NCI-H146 treated with DMSO at 0.1 percent for 48 hours (cell line): ENCODE results near the gene CERS2.

Experiments
- DNase-seq: peaks from one replicate; lab custom pipeline; 2025; ENCODE audit not compliant: unreplicated experiment; lab: John Stamatoyannopoulos, UW

CERS2 gene, protein sequence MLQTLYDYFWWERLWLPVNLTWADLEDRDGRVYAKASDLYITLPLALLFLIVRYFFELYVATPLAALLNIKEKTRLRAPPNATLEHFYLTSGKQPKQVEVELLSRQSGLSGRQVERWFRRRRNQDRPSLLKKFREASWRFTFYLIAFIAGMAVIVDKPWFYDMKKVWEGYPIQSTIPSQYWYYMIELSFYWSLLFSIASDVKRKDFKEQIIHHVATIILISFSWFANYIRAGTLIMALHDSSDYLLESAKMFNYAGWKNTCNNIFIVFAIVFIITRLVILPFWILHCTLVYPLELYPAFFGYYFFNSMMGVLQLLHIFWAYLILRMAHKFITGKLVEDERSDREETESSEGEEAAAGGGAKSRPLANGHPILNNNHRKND

DNA sequence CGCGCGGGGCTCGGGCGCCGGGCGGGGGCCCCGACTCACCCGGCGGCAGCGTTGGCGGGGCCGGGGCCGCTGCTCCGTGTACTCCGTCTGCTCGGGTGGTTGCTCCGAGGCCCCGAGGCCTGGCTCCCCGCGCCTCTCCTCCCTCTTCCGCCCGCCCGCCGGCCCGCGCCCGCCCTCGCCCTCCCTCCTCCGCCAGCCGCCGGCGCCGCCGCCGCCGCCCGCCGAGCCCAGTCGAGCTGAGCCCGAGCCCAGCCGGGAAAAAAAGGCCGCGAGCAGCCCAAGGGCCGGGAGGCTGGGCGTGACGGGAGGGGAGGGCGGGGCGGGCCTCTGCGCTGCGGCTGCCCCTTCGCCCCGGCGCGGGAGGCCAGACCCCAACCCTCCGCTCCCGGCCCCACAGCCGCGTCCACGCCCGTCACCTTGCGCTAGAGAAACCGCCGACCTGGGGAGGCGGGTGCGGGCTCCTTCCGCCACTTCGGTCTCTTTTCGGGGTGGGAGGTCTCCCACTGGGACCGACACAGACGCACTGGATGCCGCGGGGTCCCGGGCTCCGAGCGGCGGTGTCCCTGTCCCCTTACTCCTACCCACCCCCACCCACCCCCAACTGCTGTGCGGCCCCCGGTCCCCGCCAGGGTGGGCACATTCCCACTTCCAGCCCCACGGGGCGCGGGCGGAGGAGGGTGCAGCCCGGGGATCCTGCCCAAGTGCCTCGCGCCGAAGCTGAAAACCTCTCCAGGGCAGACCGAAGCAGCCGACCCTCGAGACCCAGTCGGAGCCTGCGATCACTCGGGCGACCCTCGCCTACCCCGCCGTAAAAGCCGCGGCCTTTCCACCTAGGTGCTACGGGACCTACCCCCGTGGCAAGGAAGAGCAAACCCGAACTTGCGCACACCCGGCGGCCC is at the start of gene CERS2:
TSS of gene CERS2 (minus strand) at position 256 of the 899 bp plus-strand sequence. CDS start 5,745 bp downstream, outside the sequence.
- DNase-seq, result peak; percentile 27

DNA sequence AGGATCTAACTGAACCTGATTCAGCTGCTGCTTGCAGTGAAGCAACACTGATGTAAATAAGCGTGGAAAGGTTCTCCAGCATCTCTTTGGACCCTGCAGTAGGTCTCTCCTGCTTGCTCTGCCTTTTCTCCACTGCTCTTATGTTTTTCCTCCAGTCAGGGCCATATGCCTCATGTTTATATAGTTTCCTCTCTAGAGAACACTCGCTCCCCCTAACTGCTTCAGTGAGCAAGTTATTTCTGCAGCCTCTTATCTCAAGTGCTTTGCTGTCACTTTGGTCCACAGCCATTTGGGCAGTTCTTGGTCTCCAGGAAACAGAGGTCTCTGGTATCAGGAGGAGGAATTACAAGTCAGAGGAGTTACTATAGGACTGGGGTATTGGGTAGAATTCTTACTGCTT is 38.9 kb upstream of the CERS2 start:
- no peak for DNase-seq

DNA sequence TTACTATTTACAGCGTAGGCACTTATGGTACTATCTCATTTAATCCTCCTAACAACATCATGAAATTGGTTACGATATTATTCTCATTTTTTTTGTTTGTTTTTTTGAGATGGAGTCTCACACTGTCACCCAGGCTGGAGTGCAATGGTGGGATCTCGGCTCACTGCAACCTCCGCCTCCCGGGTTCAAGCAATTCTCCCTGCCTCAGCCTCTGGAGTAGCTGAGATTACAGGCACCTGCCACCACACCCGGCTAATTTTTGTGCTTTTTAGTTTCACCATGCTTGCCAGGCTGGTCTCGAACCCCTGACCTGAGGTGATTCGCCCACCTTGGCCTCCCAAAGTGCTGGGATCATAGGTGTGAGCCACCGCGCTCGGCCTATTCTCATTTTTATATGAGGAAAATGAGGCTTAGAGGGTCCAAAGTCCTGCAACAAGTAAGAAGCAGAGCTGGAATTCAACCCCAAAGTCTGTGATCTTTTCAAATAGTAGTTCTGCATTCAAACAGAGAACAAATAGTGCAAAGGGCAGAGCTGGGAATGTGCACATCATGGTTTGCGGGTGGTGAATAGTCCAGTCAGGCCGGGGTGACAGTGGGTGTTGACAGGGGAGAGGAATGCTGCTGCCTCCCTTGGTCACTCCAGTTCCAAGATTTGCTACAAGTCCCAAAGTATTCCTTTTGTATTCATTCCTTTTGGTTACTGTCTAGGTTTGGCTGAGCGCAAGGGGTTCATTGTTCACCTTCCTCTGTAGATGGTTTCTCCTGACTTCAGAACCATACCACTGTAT is 38.2 kb upstream of the CERS2 start:
- DNase-seq, result no peak

DNA sequence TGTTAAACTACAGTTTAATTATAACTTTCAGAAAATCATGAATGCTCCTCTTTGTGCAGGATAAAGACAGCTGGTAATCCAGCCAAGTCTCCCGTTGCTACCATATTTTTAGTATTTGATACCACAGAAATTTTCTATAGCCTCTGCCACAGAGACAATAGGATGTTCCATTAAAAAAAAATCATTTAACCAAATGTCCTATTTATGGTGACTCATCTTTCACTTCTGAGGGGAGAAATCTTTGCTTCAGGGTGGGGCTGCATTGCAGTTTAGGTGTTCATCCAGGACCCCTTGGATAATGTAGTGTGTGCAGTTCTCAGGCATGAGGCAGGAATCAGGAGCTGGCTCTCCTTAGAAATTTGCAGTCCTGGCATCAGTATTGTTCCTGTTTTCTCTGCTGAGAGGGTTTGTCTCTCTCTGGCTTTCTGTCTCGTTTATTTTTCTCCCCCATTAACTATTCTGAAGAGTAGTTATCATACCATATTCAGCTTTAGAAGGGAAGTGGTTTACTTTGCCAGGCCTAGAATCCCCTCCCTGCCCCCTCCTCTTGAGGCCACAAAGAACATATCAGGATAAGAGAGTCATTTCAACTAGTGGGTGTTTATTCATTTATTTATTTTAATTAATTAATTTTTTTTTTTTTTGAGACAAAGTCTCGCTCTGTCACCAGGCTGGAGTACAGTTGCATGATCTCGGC is 36.7 kb upstream of the CERS2 start:
- no peak for DNase-seq

DNA sequence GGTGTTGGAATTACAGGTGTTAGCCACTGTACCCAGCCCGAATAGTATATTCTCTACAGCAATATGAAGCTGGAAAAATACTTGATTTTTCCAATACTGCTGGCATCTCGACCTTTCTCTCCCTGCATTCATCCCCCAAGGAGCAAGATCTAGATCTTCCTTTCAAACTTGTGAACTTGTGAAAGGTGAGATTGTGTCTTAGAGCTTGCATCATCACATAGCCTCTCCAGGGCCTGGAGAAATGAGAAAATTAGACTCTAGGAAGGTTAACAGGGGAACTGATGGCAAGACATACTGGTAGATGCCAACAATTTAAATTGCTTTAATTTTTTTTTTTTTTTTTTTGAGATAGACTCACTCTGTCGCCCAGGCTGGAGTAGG is 35.7 kb upstream of the CERS2 start:
- no peak for DNase-seq

DNA sequence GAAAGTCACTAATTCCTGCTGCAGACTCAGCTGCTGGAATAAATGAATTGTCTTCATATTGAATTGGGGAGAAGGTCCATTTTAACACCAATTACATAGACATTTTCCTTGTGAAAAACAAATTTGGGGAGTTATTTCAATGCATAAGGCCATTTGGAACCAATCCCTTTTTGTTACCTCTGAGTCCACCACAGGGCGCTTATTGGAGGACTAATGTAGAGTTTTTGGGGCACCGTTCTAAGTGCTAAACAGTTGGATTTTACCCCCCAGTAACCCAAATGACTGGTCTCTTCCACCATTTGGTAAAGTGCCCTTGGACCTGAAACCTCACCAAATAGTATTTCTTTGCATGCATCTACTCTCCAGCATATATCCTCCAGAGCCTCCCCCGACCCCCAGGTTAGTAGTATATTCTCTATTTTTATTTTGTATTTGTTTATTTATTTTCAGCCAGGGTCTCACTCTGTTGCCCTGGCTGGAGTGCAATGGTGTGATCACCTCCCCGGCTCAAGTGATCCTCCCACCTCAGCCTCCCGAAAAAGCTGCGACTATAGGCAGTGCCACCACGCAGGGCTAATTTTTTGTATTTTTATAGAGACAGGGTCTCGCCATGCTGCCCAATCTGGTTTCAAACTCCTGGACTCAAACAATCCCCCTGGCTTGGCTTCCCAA is 35.2 kb upstream of the CERS2 start:
- no peak for DNase-seq

DNA sequence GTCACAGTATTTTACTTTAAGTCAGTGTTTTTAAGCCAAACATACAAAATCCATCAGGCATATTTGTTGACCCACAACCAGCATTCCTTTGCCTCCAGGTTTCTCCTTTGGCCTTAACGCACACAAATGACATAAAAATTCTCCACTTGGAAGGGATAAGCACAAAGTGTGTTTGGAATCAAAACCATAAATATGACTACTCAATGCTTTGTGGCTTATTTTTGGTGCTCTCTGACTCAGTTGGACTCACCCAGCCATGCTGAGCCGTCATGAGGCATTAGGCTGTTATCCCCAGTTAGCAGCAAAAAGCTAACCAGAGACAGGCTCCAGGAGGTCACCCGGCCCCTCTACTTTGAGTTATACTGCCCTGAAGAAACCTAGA is 34.6 kb upstream of the CERS2 start:
- no peak for DNase-seq

DNA sequence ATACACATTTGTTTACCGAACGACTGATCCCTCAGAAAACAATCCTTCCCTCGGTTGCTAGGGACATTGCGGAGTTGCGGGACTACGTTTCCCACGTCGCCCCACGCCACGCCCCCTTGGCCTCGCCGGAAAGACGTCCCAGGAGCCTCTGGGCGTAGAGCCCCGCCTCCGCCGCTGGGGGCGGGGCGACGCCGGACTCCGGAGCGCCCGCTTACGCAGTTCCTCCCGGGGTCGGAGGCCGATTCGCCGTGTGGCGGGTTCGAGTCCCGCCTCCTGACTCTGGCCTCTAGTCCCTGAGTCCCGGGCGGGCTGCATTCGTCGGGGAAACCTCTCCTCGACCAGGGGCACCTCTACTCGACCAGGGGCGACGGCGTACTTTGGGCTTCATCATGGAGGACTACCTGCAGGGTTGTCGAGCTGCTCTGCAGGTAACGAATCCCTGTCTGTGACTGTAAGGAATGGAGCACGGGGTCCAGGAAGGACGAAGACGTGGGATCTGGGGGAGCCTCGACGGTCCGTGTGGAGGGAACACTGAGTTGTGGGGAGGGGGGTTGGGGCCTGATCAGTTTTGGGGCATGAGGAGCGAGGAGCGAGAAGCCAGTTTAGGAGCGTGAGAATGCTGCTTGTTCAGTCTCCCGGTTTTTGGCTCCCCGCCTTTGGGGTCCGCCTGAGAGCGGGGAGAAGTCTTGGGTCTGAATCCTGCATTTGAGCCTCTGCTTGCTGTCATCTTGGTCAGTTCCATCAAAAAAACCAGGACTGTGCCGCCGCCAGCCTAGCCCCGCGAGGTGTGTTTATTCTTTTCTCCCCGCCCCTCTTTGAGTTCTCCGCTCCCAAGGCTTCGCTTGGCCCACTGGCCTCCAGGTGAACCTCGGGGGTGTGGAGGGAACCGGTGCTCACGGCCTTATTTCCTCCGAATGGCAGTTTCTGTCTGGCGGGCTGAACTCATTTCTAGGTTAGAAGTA is 33.9 kb upstream of the CERS2 start, which contains the start of gene PRUNE1:
TSS of gene PRUNE1 (plus strand) at position 206 of the 962 bp plus-strand sequence. CDS start at position 390, 184 bp downstream.
- DNase-seq, result peak; percentile 77

DNA sequence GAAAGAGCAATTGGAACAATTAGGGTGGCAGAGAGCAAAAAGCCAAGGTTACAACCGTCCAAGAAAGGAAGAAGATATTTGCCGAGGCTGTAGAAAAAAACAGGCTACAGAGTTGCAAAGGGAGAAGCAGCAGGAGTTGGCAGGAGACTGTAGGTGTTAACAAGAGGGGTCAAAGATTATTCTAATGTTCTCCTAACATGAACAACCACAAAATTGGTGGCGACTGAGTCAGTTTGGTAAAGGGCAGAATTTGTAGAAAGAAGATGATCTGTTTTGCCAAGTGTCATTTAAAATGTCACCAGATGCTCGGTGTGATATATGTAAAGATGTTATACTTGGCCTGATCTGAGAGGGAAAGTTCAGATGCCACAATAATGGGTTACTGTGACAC is 33.2 kb upstream of the CERS2 start:
- no peak for DNase-seq

DNA sequence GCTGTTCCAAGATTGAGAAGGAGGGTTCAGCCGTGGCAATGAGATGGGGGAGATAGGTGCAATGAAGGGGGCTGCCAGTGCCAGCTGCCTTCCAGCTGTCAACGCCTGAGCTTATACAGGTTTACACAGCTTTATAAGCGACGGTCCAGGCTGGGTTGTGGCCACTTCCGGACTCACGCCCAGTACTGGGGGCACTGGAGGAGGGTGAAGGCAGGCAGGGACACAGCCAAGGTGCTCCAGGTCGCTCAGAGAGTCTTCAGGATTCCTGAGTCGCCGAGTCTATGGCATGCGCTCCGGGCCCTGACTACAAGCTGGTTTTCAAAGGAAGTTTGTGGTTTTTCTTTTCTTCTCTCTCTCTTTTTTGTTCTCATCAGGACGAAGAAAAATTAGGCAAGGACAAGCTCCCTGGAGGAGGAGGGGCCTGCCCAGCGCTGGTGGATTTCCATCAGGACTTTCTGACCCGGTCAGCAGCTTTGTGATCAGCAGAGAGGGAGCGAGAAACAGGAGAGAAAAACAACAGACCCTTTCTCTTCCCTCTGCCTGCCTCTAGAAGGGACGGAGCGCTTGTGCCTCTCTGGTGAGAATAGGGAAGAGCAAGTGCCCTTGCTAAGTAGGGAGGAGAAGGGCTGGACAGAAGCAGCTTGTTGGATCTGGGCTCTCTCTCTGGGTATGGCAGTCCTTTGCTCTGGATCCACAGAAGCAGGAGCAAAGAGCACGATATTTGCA is 31.9 kb upstream of the CERS2 start, which contains the start of gene MINDY1:
TSS of gene MINDY1 (minus strand) at position 576 of the 726 bp plus-strand sequence. CDS start 4,285 bp downstream, outside the sequence.
- peak; percentile 87 for DNase-seq

DNA sequence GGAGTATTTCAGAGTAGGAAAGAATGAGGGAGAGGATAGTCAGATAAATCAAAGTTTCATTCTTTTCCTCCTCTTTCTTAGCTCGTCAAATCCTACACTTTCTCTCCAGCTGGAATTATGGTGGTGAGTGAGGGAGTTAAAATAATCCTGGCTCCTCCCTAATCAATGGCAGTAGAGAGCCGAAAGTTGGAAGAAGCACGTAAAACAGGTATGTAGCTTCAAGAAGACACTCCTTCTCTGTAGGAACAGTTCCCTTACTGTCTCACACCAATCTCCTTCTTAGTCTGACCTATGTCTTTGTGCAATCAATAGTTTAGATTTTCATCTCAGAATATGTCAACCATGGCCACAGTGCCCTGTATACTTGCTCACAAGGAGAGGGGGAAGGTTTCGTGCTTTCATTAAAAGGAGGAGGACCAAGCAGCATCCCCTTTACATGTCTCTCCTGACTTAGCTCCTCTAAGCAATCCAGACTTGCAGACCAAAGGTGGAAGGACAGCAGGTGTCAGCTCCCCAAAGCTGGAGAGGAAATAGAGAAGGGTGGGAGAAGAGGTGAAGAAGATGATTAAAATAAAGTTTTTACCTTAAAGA is 31.2 kb upstream of the CERS2 start:
- DNase-seq, result peak; percentile 24

DNA sequence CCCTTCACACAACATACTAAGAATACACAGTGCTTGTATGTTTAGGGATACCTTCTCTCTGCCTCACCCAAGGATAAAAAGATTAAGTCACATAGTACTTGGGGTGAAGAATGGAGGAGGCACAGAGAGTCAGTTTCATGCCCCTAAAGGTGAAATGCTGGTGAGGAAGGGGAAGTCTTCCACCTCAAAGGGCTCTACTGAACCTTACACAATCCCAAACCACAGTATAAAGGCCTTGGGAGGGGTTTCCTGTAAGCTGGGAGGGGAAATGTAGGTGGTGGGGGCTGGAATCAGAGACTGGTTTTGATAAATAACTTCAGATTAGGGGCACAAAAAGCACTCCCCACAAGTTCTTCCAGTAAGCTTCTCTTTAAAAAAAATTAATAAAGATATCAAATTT is 28.5 kb upstream of the CERS2 start:
- no peak for DNase-seq

DNA sequence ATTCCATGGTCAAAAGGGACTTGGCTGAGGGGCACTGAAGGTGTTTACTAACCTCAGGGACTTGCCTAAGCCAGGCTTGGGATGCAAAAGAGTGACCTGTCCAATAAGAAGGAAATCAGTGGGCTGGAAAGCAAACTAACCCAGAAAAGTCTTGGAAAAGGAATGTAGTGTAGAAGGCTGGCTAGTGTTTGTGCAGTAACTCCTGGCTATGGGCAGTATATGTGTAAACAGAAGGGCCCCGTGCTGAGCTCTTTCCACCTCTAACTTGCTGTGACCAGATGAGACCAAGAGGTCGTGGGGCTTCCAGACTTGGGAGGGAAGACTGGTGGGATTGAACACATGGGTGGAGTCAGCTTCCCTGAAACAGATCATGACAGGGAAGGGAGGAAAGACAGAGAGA is 28.0 kb upstream of the CERS2 start:
- no peak for DNase-seq

DNA sequence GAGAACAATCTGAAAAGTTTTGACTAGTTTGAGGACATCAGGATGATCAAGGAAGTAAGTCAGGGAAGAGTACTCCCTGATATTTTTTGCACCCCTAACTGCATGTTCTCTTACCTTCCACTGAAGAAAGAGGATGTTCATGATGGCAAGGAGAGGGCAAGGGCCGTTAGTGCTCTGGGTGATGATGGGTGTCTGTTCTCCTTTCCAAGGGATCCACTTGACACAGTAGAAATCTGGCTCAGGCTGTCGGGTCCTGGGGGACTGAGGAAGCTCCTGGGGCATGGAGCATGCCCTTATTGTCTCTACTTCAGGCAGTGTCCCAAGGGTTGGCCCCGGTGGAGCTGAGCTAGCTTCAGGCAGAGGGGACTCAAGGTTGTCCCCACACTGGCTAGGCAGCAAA is 27.4 kb upstream of the CERS2 start:
- DNase-seq, result no peak

DNA sequence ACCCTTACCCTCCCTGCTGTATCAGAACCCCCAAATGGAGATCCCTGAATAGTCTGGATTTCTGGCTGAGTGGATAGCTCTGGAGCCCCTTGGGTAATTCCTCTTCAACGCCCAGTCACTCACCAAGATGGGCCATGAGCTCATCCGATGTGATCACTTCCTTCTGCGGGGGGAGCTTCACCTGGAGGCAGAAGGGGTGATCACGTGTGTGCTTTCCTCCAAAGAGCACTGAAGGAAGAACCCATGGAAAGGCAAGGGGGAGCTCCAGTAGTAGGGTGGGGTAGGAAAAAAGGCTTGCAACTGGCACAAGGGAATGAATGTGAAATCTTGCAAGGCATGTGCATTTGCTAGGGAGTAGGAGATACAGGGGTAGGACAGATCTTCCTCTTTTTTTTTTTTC is 27.0 kb upstream of the CERS2 start:
- no peak for DNase-seq

DNA sequence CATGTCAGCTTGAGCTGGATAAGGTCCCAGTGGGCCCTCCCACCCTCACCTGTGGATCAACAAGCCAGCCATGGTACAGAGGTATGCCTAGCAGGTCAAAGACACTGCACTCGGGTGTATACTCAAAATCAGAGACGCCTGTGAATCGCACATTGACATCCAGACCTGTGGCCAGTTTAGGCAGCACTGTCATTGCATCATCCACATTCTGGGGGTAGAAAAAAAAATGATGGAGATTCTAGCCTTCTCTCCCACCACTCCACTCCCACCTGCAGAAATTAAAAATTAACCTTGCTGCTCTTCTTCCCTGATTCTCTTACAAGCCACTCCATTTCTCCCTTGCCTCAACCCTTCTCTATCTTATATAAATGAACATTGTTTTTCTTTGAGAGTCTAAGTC is 25.8 kb upstream of the CERS2 start:
- DNase-seq, result no peak

DNA sequence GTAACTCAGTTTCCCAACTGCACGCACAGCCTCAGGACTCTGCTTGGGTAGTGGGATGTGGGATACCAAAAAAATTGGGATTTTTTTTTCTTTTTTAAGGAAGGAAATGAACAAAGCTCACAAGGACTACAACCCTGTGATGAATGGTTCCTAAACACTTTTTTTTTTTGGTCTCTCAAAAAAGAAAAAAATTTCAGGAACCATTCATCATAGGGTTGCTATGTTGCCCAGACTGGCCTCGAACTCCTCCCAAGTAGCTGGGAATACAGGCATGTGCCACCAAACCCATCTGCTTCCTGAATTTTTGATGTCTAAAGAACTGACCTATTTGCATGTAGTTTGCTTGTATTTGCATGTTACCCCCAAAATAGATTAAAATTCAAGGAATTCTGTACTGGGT is 25.3 kb upstream of the CERS2 start:
- no peak for DNase-seq
